ENCODE data around the gene NRG2. TPM values are rescaled to one million over a fixed set of nuclear protein-coding genes. Genes with fewer than 3 reads are reported as not detected.
A peak's percentile ranks its signal among the peaks of the same experiment; 100 is the strongest.

Gene NRG2
- polyA plus RNA-seq, 1 donor, result 0.88 TPM

- no peak for DNase-seq
These were observed 32.3 kb downstream of the NRG2 start for GRCh38 chr5:140010798-140011197.

- DNase-seq, result no peak
These were observed 35.8 kb downstream of the NRG2 start for GRCh38 chr5:140007311-140007710.

- DNase-seq, result no peak
These were observed 37.9 kb downstream of the NRG2 start for GRCh38 chr5:140005145-140005591.

- no peak for DNase-seq
These were observed 38.9 kb downstream of the NRG2 start for GRCh38 chr5:140004174-140004573.

GRCh38 chr5:140003519-140003918, 39.6 kb downstream of the NRG2 start:
- DNase-seq, result no peak

GRCh38 chr5:140000332-140000731, 42.8 kb downstream of the NRG2 start:
- no peak for DNase-seq

- no peak for DNase-seq
These were observed 44.3 kb downstream of the NRG2 start for GRCh38 chr5:139998837-139999236.

GRCh38 chr5:139997276-139997675, 45.8 kb downstream of the NRG2 start:
- DNase-seq, result no peak

- no peak for DNase-seq
These were observed 47.2 kb downstream of the NRG2 start for GRCh38 chr5:139995929-139996328.

GRCh38 chr5:139994234-139994633, 48.9 kb downstream of the NRG2 start:
- no peak for DNase-seq

GRCh38 chr5:139985733-139986132, 57.4 kb downstream of the NRG2 start:
- DNase-seq, result no peak

- DNase-seq, result no peak
These were observed 57.8 kb downstream of the NRG2 start for GRCh38 chr5:139985290-139985689.

GRCh38 chr5:139984816-139985215, 58.3 kb downstream of the NRG2 start:
- no peak for DNase-seq

- no peak for DNase-seq
These were observed 60.2 kb downstream of the NRG2 start for GRCh38 chr5:139982975-139983240.

- peak; percentile 75 for DNase-seq
These were observed 60.7 kb downstream of the NRG2 start for GRCh38 chr5:139982157-139982974.

- no peak for DNase-seq
These were observed 62.3 kb downstream of the NRG2 start for GRCh38 chr5:139980765-139981164.

- DNase-seq, result no peak
These were observed 63.2 kb downstream of the NRG2 start for GRCh38 chr5:139979943-139980342.

GRCh38 chr5:139979518-139979917, 63.6 kb downstream of the NRG2 start:
- no peak for DNase-seq

- no peak for DNase-seq
These were observed 66.4 kb downstream of the NRG2 start for GRCh38 chr5:139976703-139977102.

GRCh38 chr5:139975942-139976341, 67.2 kb downstream of the NRG2 start:
- no peak for DNase-seq

GRCh38 chr5:139975306-139975705, 67.8 kb downstream of the NRG2 start:
- no peak for DNase-seq

- DNase-seq, result no peak
These were observed 68.4 kb downstream of the NRG2 start for GRCh38 chr5:139974661-139975060.

GRCh38 chr5:139971202-139971725, 71.8 kb downstream of the NRG2 start:
- DNase-seq, result no peak

- DNase-seq, result no peak
These were observed 73.8 kb downstream of the NRG2 start for GRCh38 chr5:139969318-139969717.
